Panc1 (cell line): Measurements from ENCODE around the gene C11orf98. TPM values are rescaled to one million over a fixed set of nuclear protein-coding genes. Genes with fewer than 3 reads are reported as not detected.

Source experiments
- ATAC-seq: fragments of 200-7000 bp; cut with Tn5 transposase; 2 replicates; pipeline ENCODE4 v1.9.1; 2020; ENCODE audit warnings: mild to moderate bottlenecking, moderate library complexity
- BruUV-seq: library from RNA; stranded (reverse); fragments of 400-500 nt; replicated peaks from 2 replicates; lab custom pipeline; 2021; lab: Mats Ljungman, UMichigan
- CTCF ChIA-PET: fragments of 300-600 bp; sonication (Branson Sonifier 250); formaldehyde crosslinking; loops from one replicate; lab custom pipeline; 2022; ENCODE audit warnings: antibody characterized with exemption; lab: Charles Lee
- POLR2A ChIA-PET: fragments of 300-600 bp; sonication (Branson Sonifier 250); formaldehyde crosslinking; loops from one replicate; lab custom pipeline; 2022; ENCODE audit warnings: antibody characterized with exemption; lab: Charles Lee
- DNase-seq: peaks from one replicate; pipeline ENCODE4 v3.0.0-alpha.2; 2010; ENCODE audit warnings: low read depth, low spot score
- H3K27ac ChIP-seq: 2 replicates; pipeline ENCODE4 v1.5.1; 2011; ENCODE audit warnings: mild to moderate bottlenecking, low read length, inconsistent platforms
- H3K27me3 ChIP-seq: fragments of 200-500 bp; sonication (Bioruptor generic); 2 replicates; pipeline ENCODE4 v1.6.0; 2014; ENCODE audit warnings: low read length, inconsistent platforms; ENCODE audit not compliant: control insufficient read depth, insufficient read depth
- H3K36me3 ChIP-seq: fragments of 200-500 bp; sonication (Bioruptor generic); 2 replicates; pipeline ENCODE4 v1.5.1; 2014; ENCODE audit warnings: inconsistent platforms, mild to moderate bottlenecking, low read length, moderate library complexity; ENCODE audit not compliant: control insufficient read depth, insufficient read depth
- H3K4me1 ChIP-seq: 2 replicates; pipeline ENCODE4 v1.5.1; 2011; ENCODE audit warnings: inconsistent platforms, mild to moderate bottlenecking, low read length, moderate library complexity; ENCODE audit not compliant: control insufficient read depth, insufficient read depth
- H3K4me3 ChIP-seq, 2 experiments: 2 replicates each; pipeline ENCODE4 v1.5.1; 2011 to 2012; ENCODE audit warnings: low read depth in 2 of 2, low read length in 2 of 2, mild to moderate bottlenecking in 2 of 2, inconsistent platforms in 1 of 2, moderate library complexity in 1 of 2
- H3K9me3 ChIP-seq: fragments of 200-500 bp; sonication (Bioruptor generic); 2 replicates; pipeline ENCODE4 v1.5.1; 2014; ENCODE audit warnings: low read depth, mild to moderate bottlenecking, inconsistent platforms, low read length, moderate library complexity; ENCODE audit not compliant: control insufficient read depth, insufficient read depth
- CTCF ChIP-seq: fragments of 450-650 bp; IDR thresholded peaks from 2 replicates; pipeline ENCODE4 v1.5.1; 2017; ENCODE audit warnings: mild to moderate bottlenecking
- POLR2AphosphoS5 ChIP-seq: IDR thresholded peaks from 2 replicates; pipeline ENCODE4 v1.6.1; 2012; ENCODE audit warnings: mild to moderate bottlenecking, low read depth, low read length, moderate library complexity
- SIN3A ChIP-seq: IDR thresholded peaks from 2 replicates; pipeline ENCODE4 v1.6.1; 2012; ENCODE audit warnings: low read depth, mild to moderate bottlenecking, low read length, moderate library complexity, borderline replicate concordance; ENCODE audit not compliant: insufficient read depth
- TCF7L2 ChIP-seq: IDR thresholded peaks from 2 replicates; pipeline ENCODE4 v1.6.1; 2011; ENCODE audit warnings: mild to moderate bottlenecking, low read depth, low read length, inconsistent platforms
- in situ Hi-C: cut with HindIII; loops from 2 replicates; pipeline ENCODE4 v1.10.0; 2016; ENCODE audit warnings: low sequenced_read_pairs, low pct_unique_long_range_greater_than_20kb
- intact Hi-C: fragments of 100-400 bp; cut with micrococcal nuclease; formaldehyde crosslinking; loops from one replicate; pipeline ENCODE4 v1.10.0; 2022; ENCODE audit not compliant: unreplicated experiment
- total RNA-seq: library from RNA; stranded (reverse); gene quantifications from one replicate; pipeline ENCODE4 v1.2.1, GENCODE V29; 2021; ENCODE audit not compliant: unreplicated experiment
- TF ChIP-seq, protein P1 (sequence below), 2 experiments: IDR thresholded peaks; 2 replicates each; pipeline ENCODE4 v1.6.1; 2011 to 2012; ENCODE audit warnings: low read depth in 2 of 2, control low read depth in 1 of 2, low read length in 1 of 2, mild to moderate bottlenecking in 1 of 2, moderate library complexity in 1 of 2; ENCODE audit not compliant: insufficient read depth in 1 of 2

C11orf98 gene
- total RNA-seq, 1 experiment from 2014 or later = 96.7 TPM

- H3K36me3 ChIP-seq = 0 out of 2 replicates have a peak, but pooled peaks cover 5% of the 10 kb centered on the region
- ATAC-seq (no peak), DNase-seq (no peak)
- intact Hi-C loops (no loop called here), in situ Hi-C loops (no loop called here)
- H3K9me3 ChIP-seq = no peaks in the 10 kb centered on the region
- CTCF ChIA-PET = no interaction called here
- no peak overlapping the region for H3K4me3 ChIP-seq
- H3K4me1 ChIP-seq = peaks cover 18% of the 10 kb centered on the region
- BruUV-seq = no TSS peak
- H3K27ac ChIP-seq = no peak overlapping the region
- POLR2A ChIA-PET = interaction anchor here (0.7 kb wide), 1 partner anchor 16 kb away, joined by 3 read pairs; the partner anchor contains the start of genes C11orf98 and CSKMT
- TF ChIP-seq TCF7L2 = no peak
- no peak for TF ChIP-seq SIN3A
- TF ChIP-seq CTCF = no peak
- no peak for TF ChIP-seq POLR2AphosphoS5
- H3K27me3 ChIP-seq = no peaks in the 10 kb centered on the region
These were observed 15.5 kb downstream of the C11orf98 start for GRCh38 chr11:62649486-62649885.

GRCh38 chr11:62648967-62649364 lies 16.0 kb downstream of the C11orf98 start:
- ChIA-PET CTCF (no interaction called here), POLR2A (interaction anchor here (0.8 kb wide), 1 partner anchor 16 kb away, joined by 4 read pairs; the partner anchor contains the start of genes C11orf98 and CSKMT)
- Histone ChIP-seq H3K9me3 (no peaks in the 10 kb centered on the region), H3K27ac (no peak overlapping the region), H3K27me3 (no peaks in the 10 kb centered on the region), H3K4me3 (no peak overlapping the region), H3K36me3 (0 out of 2 replicates have a peak, but pooled peaks cover 5% of the 10 kb centered on the region), H3K4me1 (peaks cover 18% of the 10 kb centered on the region)
- no TSS peak for BruUV-seq
- ATAC-seq (no peak), DNase-seq (no peak)
- TF ChIP-seq SIN3A = no peak
- TF ChIP-seq TCF7L2 = no peak
- TF ChIP-seq CTCF = no peak
- TF ChIP-seq, protein P1, sequence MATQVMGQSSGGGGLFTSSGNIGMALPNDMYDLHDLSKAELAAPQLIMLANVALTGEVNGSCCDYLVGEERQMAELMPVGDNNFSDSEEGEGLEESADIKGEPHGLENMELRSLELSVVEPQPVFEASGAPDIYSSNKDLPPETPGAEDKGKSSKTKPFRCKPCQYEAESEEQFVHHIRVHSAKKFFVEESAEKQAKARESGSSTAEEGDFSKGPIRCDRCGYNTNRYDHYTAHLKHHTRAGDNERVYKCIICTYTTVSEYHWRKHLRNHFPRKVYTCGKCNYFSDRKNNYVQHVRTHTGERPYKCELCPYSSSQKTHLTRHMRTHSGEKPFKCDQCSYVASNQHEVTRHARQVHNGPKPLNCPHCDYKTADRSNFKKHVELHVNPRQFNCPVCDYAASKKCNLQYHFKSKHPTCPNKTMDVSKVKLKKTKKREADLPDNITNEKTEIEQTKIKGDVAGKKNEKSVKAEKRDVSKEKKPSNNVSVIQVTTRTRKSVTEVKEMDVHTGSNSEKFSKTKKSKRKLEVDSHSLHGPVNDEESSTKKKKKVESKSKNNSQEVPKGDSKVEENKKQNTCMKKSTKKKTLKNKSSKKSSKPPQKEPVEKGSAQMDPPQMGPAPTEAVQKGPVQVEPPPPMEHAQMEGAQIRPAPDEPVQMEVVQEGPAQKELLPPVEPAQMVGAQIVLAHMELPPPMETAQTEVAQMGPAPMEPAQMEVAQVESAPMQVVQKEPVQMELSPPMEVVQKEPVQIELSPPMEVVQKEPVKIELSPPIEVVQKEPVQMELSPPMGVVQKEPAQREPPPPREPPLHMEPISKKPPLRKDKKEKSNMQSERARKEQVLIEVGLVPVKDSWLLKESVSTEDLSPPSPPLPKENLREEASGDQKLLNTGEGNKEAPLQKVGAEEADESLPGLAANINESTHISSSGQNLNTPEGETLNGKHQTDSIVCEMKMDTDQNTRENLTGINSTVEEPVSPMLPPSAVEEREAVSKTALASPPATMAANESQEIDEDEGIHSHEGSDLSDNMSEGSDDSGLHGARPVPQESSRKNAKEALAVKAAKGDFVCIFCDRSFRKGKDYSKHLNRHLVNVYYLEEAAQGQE (IDR thresholded peaks at IDR 0.05; ENCODE audit: insufficient read depth in 1 of 2, low read depth in 2 of 2, low read length in 1 of 2) = no peak
- no peak for TF ChIP-seq POLR2AphosphoS5
- intact Hi-C loops (no loop called here), in situ Hi-C loops (no loop called here)
